ENCODE data around the gene B9D1. TPM values are rescaled to one million over a fixed set of nuclear protein-coding genes. Genes with fewer than 3 reads are reported as not detected.

B9D1 gene
- total RNA-seq, 3 donors from 2014 or later (not counting 1 experiment from before 2014, with no cell fraction given): 3.1 to 7.5 (median 3.7) TPM

- TF ChIP-seq CTCF (IDR thresholded peaks at IDR 0.05): no peak
- no peak overlapping the region for H3K27ac Mint-ChIP-seq
- H3K9me3 ChIP-seq (ENCODE audit: control insufficient read depth, insufficient read depth, low read length): no peaks in the 10 kb centered on the region
- H3K4me3 ChIP-seq (ENCODE audit: low read length): no peak overlapping the region
- no peak overlapping the region for H3K4me3 Mint-ChIP-seq
- no peak for ATAC-seq
- H3K4me1 ChIP-seq (ENCODE audit: control insufficient read depth, insufficient read depth, low read length): no peaks in the 10 kb centered on the region
- H3K9me3 Mint-ChIP-seq: no peaks in the 10 kb centered on the region
- no peaks in the 10 kb centered on the region for H3K4me1 Mint-ChIP-seq
- H3K27me3 Mint-ChIP-seq (ENCODE audit: low read depth in 2 of 2): peaks cover 11 to 28% of the 10 kb centered on the region in 2 donors
- no peaks in the 10 kb centered on the region for H3K27me3 ChIP-seq (ENCODE audit: control insufficient read depth, insufficient read depth, low read length)
- no peak for DNase-seq
- H3K36me3 Mint-ChIP-seq: peaks cover 10% of the 10 kb centered on the region
- no peak overlapping the region for H3K27ac ChIP-seq (ENCODE audit: low read length)
- H3K36me3 ChIP-seq (ENCODE audit: control insufficient read depth, insufficient read depth, low read length): no peaks in the 10 kb centered on the region
- WGBS (ENCODE audit: insufficient coverage): 92% methylated on average over 9 of the region's 9 CpGs
- intact Hi-C loops (cut with micrococcal nuclease): no loop called here
Observed at GRCh38 chr17:19321481-19322128, 40.9 kb downstream of the B9D1 start.

GRCh38 chr17:19320876-19321275 is 41.6 kb downstream of the B9D1 start:
- Histone ChIP-seq H3K9me3 (ENCODE audit: control insufficient read depth, insufficient read depth, low read length) (no peaks in the 10 kb centered on the region), H3K4me1 (ENCODE audit: control insufficient read depth, insufficient read depth, low read length) (no peaks in the 10 kb centered on the region), H3K27ac (ENCODE audit: low read length) (no peak overlapping the region), H3K36me3 (ENCODE audit: control insufficient read depth, insufficient read depth, low read length) (no peaks in the 10 kb centered on the region), H3K27me3 (ENCODE audit: control insufficient read depth, insufficient read depth, low read length) (no peaks in the 10 kb centered on the region), H3K4me3 (ENCODE audit: low read length) (no peak overlapping the region)
- peaks cover 11 to 28% of the 10 kb centered on the region in 2 donors for H3K27me3 Mint-ChIP-seq (ENCODE audit: low read depth in 2 of 2)
- peaks cover 10% of the 10 kb centered on the region for H3K36me3 Mint-ChIP-seq
- H3K9me3 Mint-ChIP-seq: no peaks in the 10 kb centered on the region
- TF ChIP-seq CTCF (IDR thresholded peaks at IDR 0.05): no peak
- 90% methylated on average over 5 of the region's 5 CpGs for WGBS (ENCODE audit: insufficient coverage)
- no peak overlapping the region for H3K4me3 Mint-ChIP-seq
- no peak for DNase-seq
- H3K4me1 Mint-ChIP-seq: no peaks in the 10 kb centered on the region
- intact Hi-C loops (cut with micrococcal nuclease): no loop called here
- ATAC-seq: no peak
- H3K27ac Mint-ChIP-seq: no peak overlapping the region

GRCh38 chr17:19319771-19320505 is 42.6 kb downstream of the B9D1 start:
- H3K9me3 ChIP-seq (ENCODE audit: control insufficient read depth, insufficient read depth, low read length): no peaks in the 10 kb centered on the region

More at GRCh38 chr17:19319771-19320505, 42.6 kb downstream of the B9D1 start:
- Histone ChIP-seq H3K27me3 (ENCODE audit: control insufficient read depth, insufficient read depth, low read length) (no peaks in the 10 kb centered on the region), H3K4me3 (ENCODE audit: low read length) (no peak overlapping the region), H3K4me1 (ENCODE audit: control insufficient read depth, insufficient read depth, low read length) (no peaks in the 10 kb centered on the region), H3K27ac (ENCODE audit: low read length) (no peak overlapping the region), H3K36me3 (ENCODE audit: control insufficient read depth, insufficient read depth, low read length) (no peaks in the 10 kb centered on the region)
- intact Hi-C loops (cut with micrococcal nuclease): no loop called here
- no peak for TF ChIP-seq CTCF (IDR thresholded peaks at IDR 0.05)
- ATAC-seq: no peak
- Mint-ChIP-seq H3K4me3 (no peak overlapping the region), H3K27ac (no peak overlapping the region), H3K27me3 (ENCODE audit: low read depth in 2 of 2) (peaks cover 11 to 22% of the 10 kb centered on the region in 2 donors), H3K36me3 (peaks cover under 1% of the 10 kb centered on the region), H3K9me3 (no peaks in the 10 kb centered on the region), H3K4me1 (no peaks in the 10 kb centered on the region)
- 94% methylated on average over 12 of the region's 12 CpGs for WGBS (ENCODE audit: insufficient coverage)
- no peak for DNase-seq

Data from natural killer cell (primary cell).